ENCODE measurements around the gene COMMD9.

Gene COMMD9

GRCh38 chr11:36239636-36240035, 49.6 kb downstream of the COMMD9 start:
- no peak overlapping the region for H3K4me3 ChIP-seq (ENCODE audit: low read depth, low read length)
- DNase-seq (ENCODE audit: low read depth), result no peak
- TF ChIP-seq MYC (IDR thresholded peaks at IDR 0.05; ENCODE audit: low read depth, low read length), result no peak
- no peak for TF ChIP-seq CTCF (IDR thresholded peaks at IDR 0.05; ENCODE audit: low read depth, low read length)

- DNase-seq (ENCODE audit: low read depth), result no peak
- TF ChIP-seq POLR2A (IDR thresholded peaks at IDR 0.05; ENCODE audit: extremely low read depth, insufficient read length), result no peak
- H3K4me3 ChIP-seq (ENCODE audit: low read depth, low read length), result no peak overlapping the region
Measured at GRCh38 chr11:36238881-36239280, 50.3 kb downstream of the COMMD9 start.

GRCh38 chr11:36238036-36238631, 51.1 kb downstream of the COMMD9 start:
- no peak for DNase-seq (ENCODE audit: low read depth)
- H3K4me3 ChIP-seq (ENCODE audit: low read depth, low read length), result no peak overlapping the region
- TF ChIP-seq CTCF (IDR thresholded peaks at IDR 0.05; ENCODE audit: low read depth, low read length), result no peak

- no peak overlapping the region for H3K4me3 ChIP-seq (ENCODE audit: low read depth, low read length)
- TF ChIP-seq POLR2A (IDR thresholded peaks at IDR 0.05; ENCODE audit: extremely low read depth, insufficient read length), result no peak
- no peak for DNase-seq (ENCODE audit: low read depth)
Measured at GRCh38 chr11:36237391-36237790, 51.8 kb downstream of the COMMD9 start.

GRCh38 chr11:36235750-36236149, 53.5 kb downstream of the COMMD9 start:
- DNase-seq (ENCODE audit: low read depth), result no peak
- TF ChIP-seq MYC (IDR thresholded peaks at IDR 0.05; ENCODE audit: low read depth, low read length) (no peak), CTCF (IDR thresholded peaks at IDR 0.05; ENCODE audit: low read depth, low read length) (no peak), MAX (IDR thresholded peaks at IDR 0.05; ENCODE audit: low read depth, low read length) (no peak), POLR2A (IDR thresholded peaks at IDR 0.05; ENCODE audit: extremely low read depth, insufficient read length) (no peak)
- no peak overlapping the region for H3K4me3 ChIP-seq (ENCODE audit: low read depth, low read length)

GRCh38 chr11:36234825-36235224, 54.4 kb downstream of the COMMD9 start:
- H3K4me3 ChIP-seq (ENCODE audit: low read depth, low read length), result no peak overlapping the region
- no peak for DNase-seq (ENCODE audit: low read depth)
- TF ChIP-seq POLR2A (IDR thresholded peaks at IDR 0.05; ENCODE audit: extremely low read depth, insufficient read length) (no peak), MAX (IDR thresholded peaks at IDR 0.05; ENCODE audit: low read depth, low read length) (no peak), MYC (IDR thresholded peaks at IDR 0.05; ENCODE audit: low read depth, low read length) (no peak), CTCF (IDR thresholded peaks at IDR 0.05; ENCODE audit: low read depth, low read length) (no peak)

- TF ChIP-seq CTCF (IDR thresholded peaks at IDR 0.05; ENCODE audit: low read depth, low read length), result no peak
- TF ChIP-seq POLR2A (IDR thresholded peaks at IDR 0.05; ENCODE audit: extremely low read depth, insufficient read length), result no peak
- TF ChIP-seq MYC (IDR thresholded peaks at IDR 0.05; ENCODE audit: low read depth, low read length), result no peak
- TF ChIP-seq MAX (IDR thresholded peaks at IDR 0.05; ENCODE audit: low read depth, low read length), result no peak
- no peak for DNase-seq (ENCODE audit: low read depth)
- no peak overlapping the region for H3K4me3 ChIP-seq (ENCODE audit: low read depth, low read length)
Measured at GRCh38 chr11:36233204-36233603, 56.0 kb downstream of the COMMD9 start.

All from NB4 (cell line).